Islet precursor cell (in vitro differentiated cells): ENCODE measurements around the gene SMTNL2.
"Not testable (repeated sequence)": the region's sequence is repeated elsewhere in the genome, so short reads cannot be mapped to it uniquely, and the experiment has no call there.

ENCODE experiments used
- DNase-seq: peaks from one replicate; pipeline ENCODE4 v3.0.0-alpha.2; 2018

The SMTNL2 gene

DNA sequence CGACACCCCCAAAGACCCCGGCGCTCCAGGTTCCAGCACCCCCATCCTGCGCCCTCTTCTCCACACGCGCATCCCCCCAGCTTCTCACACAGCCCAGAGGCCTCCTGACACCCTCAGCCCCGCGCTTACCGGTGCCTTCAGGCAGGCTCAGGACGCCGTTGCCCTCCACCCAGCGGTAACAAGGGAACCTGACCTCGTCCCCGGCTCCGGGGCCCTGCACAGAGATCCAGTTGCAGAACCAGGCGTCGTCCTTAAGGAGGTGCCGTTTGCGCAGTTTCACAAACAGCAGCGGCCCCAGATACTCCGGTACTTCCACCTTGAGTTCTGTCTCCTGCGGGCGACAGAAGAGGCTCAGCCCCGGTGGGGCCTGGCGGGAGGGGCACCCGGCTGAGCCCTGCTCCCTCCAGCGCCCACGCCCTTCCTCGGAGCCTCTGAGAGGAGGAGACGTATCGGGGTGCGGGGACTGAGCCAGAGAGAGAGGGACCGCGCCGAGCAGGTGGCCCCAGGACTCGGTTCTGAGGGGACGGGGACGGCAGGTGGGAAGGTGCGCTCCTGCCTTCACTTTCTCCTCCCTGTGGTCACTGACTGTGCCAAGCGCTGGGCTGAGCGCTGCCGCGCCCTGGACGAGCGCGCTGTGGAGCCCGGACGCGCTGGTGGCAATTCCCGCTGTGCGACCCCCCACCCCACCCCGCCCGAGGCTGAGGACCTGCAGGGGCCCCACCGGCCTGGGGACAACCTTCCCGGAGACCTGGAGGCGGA is 55.2 kb downstream of the SMTNL2 start:
- DNase-seq: peak; percentile 93

DNA sequence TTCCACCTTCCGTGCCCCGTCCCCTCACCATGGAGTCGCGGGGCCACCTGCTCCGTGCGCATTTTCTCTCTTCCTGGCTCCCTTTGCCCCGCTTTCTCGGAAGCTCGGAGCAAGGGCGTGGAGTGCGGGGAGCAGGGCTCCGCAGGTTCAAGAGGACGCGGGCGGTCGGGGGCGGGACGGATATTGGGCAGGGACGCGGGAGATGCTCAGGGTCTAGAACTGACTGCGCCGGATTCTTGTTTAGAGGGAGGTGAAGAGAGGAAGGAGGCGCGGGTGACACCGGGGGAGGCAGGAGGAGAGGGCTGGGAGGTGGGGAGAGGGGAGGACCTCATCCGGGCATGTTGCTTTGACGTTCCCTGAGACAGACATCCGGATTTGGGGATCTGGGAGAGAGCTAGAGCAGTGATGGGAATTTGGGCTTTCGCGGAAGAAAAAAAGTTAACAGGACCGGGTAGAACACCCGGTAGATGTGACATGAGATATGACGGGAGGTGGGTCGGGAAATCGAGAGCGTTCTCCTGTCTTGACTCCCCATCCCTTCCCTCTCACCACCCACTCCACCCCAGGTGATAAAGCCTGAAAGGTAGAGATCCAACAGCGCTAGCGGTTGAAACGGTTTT is 56.4 kb downstream of the SMTNL2 start:
- not testable (repeated sequence) for DNase-seq

DNA sequence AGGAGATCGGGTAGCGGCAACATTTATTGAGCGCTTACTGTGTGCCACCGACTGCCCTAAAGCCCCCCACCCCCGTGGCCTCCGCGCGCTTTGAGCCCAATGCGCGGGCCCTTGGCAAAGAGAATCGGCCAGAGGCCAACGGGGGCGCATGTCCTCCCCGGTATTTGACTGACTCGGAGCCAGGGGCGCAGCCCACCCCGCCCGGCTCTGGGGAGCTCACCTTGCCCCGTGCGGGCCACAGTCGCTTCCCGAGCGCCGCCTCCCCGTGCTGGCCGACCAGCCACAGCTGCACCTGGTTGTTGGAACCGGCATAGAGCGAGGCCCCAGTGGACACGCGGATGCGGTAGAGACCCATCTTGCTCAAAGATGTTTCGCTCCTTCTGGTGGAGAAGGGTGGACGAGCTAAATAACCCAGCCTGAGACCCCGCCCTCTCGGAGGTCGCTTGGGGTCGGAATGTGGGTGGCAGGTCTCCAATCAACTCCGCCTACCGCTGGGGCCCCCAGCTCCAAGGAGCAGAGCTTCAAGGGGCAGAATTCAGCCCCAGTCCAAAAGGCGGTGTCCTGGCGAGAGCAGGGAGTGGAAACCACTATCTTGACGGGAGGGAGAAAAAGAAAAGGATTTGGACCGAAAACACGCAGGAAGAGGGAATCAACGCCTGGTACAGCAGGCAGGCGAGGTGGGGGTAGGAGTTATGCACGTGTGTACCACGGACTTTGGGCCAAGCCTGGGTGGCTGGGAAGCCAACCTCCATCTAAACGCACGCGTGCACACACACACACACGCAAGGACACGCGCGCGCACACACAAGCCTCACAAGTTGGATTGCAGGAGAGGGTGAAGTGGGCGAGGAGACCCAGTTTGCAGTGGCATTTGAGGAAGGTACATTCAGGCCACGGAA is 57.2 kb downstream of the SMTNL2 start, which contains the start of gene ALOX15:
Gene ALOX15, minus strand, starts transcription at position 382 of the 899 bp plus-strand sequence. Its CDS starts 27 bp downstream, at position 355.
- DNase-seq: no peak

DNA sequence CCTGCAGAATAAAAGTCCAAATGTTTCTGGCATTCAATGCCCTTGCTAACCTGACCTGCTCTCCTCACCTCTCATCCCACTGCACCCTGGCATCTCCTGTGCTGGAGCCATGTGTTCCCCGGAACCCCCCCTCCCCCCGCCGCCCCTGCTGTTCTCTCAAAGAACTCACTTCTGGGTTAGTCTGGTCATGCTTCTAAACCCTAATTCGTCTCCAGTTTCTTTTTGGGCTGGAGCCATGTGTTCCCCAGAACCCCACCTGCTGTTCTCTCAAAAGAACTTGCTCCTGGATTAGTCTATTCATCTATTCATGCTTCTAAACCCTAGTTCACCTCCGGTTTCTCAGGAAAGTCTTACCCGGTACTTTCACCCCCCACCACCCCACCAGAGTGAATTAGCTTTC is 58.0 kb downstream of the SMTNL2 start:
- no peak for DNase-seq

DNA sequence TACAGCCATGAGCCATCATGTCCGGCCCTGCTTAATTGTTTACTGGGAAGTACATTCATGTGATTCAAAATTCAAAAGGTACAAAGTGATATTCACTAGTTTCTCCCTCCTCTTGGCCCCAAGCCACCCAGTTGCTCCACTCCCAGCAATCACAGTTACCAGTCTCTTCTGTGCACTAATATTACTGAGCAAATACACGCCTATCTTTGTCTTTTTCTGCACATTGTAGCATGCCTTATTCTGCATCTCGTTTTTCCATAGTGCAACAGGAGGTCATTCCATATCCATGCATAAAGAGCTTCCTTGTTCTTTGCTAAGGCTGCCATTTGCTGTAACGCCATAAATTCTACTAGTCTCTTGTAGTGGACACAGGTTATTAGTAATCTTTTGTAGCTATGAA is 59.3 kb downstream of the SMTNL2 start:
- DNase-seq: no peak

DNA sequence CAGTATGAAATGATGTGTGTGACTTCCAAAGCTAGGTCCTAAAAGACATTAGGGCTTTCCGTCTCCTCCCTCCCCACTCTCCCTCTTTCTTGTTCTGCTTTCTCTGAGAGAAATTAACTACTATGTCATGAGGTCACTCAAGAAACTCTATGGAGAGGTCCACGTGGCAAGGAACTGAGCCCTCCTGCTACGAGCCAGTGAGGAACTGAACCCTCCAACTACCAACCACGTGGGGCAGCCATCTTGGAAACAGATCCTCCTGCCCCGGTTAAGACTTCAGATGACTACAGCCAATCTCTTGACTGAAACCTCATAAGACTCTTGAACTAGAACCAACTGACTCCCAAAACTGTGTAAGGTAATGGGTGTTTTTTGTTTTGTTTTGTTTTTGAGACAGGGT is 61.3 kb downstream of the SMTNL2 start:
- no peak for DNase-seq

DNA sequence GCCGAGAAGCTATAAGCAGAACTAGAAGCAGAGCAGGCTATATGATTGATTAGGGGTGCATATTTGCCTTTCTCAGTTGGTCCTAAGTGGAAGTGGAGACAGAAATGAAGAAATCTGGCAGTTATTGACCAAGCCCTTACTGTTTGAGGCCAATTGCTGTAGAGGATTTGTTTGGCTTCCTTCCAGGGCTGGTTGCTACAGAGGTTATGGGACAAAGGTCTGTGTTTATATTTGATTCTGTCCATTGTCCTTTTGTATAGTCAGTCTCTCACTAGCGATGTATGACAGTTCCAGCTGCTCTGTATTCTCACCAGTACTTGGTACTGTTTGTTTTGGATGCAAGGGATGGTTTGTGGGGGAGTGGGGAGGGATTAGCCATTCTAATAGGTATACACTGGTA is 64.4 kb downstream of the SMTNL2 start:
- DNase-seq: peak; percentile 32

DNA sequence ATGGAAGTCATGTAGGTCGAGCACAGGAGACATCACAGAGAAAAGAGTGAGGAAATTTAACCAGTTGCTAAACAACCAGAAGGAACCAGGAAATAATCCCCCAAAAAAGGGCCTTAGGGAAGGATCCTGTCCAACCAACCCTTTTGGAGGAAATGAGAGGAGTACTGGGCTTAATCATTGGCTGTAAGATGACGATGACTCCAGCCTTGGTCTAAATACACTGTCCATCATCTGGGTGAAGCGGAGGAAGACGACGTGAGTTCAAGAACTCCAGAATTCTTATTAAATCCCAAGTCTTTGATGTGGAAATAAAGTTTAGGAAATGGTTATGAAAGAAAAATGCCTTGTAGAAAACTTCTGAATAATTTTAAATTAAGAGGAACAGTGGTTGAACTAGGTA is 68.7 kb downstream of the SMTNL2 start:
- no peak for DNase-seq

DNA sequence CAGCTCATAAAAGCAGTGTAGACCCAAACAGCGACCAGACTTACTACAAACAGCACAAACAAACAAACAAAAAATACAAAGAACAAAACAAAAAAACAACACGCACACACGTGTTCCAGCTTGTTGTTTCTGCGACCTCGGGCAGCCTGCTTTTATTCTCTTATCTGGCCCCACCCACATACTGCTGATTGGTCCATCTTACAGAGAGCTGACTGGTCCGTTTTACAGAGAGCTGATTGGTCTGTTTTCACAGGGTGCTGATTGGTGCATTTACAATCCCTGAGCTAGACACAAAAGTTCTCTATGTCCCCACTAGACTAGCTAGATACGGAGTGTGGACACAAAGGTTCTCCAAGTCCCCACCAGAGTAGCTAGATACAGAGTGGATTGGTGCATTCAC is 71.6 kb downstream of the SMTNL2 start:
- not testable (repeated sequence) for DNase-seq

DNA sequence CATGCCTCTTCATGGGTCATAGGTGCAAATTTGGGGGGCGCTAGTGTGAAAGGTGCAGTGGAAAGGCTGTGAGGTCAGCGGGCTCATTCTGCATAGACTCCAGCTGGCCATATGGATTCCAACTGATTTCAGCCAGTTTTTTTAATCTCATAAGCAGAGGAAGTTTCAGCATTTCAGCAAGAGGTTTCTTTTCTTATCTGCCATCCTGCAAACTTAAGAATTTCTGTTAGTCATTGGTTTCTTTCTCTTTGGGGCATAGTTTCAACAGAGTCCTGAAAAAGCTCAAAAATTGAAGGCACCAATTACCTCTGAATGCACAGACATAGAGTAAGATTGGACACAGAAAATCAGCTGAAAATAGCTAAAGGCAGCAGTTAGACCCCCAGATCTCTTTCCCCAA is 73.3 kb downstream of the SMTNL2 start:
- no peak for DNase-seq
